GM20431 (cell line): ENCODE data around the gene HOXC9.
"Not testable (repeated sequence)": the region's sequence is repeated elsewhere in the genome, so short reads cannot be mapped to it uniquely, and the experiment has no call there.

Experiments
- in situ Hi-C: fragments of 300-500 bp; cut with MseI, MboI; formaldehyde crosslinking; loops from one replicate; pipeline ENCODE4 v1.15.0; 2020; ENCODE audit warnings: low sequenced_read_pairs; ENCODE audit not compliant: unreplicated experiment

Gene HOXC9

GRCh38 chr12:54032086-54032619 is 32.2 kb downstream of the HOXC9 start:
- in situ Hi-C loops = loop anchor here (10.0 kb wide), 1 partner anchor 163 kb away; no protein-coding TSS in a partner anchor

DNA sequence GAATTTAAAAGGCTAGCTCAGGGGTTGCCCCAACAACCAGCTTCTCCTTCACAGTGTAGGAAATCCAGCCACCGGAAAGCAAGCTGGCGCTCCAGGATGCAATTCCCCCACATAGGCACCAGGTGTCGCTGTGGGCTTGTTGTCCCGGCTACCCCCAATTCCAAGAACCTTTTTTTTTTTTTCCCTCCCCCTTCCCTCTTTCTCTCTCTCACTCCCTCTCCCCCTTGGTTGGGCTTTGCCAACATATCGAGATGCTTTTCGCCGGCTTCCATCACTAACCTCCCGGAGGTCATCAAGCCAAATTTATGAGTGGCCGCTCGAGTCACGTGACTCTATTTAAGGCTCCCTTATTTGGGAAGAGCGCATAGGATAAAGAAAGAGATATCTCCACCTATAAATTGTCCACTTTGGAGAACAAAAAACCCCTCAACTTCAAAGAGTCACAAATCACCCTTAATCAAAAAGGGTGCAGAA is 32.7 kb downstream of the HOXC9 start, which contains the start of gene HOXC5:
HOXC5 (plus strand) TSS at position 424 of the 474 bp plus-strand sequence. CDS start 73 bp downstream, outside the sequence.
- in situ Hi-C loops = loop anchor here (10.0 kb wide), 1 partner anchor 162 kb away; no protein-coding TSS in a partner anchor

DNA sequence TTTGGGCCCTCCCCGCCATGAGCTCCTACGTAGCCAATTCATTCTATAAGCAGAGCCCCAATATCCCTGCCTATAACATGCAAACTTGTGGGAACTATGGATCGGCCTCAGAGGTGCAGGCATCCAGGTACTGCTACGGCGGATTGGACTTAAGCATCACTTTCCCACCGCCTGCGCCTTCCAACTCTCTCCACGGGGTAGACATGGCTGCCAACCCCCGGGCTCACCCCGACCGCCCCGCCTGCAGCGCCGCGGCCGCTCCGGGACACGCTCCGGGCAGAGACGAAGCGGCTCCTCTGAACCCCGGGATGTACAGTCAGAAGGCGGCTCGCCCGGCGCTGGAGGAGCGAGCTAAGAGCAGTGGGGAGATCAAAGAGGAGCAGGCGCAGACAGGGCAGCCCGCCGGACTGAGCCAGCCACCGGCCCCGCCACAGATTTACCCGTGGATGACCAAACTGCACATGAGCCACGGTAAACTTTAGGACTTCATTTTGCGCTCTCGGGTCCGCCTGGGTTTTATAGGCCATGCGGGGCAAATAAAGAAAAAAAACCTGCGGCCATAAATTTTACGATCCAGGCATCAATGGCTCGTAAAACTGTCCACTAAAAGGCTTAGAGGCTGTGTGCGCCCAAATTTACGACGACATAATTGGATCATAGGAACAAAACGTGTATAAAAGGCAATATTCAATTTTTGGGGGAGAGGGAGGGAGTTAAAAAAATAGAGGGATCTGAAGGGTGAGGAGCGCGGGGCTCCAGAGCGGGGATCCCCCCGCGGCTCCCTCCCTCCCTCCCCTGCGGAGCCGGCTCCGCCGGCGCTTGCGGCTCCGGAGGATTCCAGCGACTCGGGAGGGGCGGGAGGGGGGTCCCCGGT is 33.4 kb downstream of the HOXC9 start:
- in situ Hi-C loops = loop anchor here (10.0 kb wide), 1 partner anchor 161 kb away; no protein-coding TSS in a partner anchor

DNA sequence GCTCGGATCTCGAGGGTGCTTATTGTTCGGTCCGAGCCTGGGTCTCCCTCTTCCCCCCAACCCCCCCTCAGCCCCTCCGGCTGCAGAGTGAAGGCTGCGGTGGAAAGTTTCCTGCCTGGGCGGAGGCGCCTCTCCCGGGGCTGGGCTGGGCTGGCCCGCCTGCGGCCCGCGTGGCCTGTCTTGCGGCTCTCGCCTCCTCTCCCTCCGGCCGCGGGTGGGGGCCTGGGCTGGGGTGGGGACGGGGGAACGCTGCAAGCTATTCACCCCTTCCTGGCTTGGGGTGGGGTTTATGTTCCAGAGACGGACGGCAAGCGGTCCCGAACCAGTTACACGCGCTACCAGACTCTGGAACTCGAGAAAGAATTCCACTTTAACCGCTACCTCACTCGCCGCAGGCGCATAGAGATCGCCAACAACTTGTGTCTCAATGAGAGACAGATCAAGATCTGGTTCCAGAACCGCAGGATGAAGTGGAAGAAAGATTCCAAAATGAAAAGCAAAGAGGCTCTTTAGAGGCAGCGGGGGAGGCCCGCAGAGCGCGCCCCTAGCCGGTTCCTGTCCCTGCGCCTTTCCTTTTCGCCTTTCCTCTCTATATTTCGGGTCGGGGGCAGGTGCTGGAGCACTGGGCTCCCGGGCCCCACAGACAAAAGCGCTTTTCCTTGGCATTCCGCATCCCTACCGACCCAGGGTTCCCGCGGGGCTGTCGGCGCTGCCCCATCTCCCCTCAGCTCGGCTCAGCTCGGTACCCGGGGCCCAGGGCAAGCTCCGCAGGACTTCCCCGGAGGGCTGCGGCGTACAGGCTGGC is 34.2 kb downstream of the HOXC9 start:
- in situ Hi-C loops = loop anchor here (10.0 kb wide), 1 partner anchor 161 kb away; no protein-coding TSS in a partner anchor

GRCh38 chr12:54034785-54035310 is 34.9 kb downstream of the HOXC9 start:
- in situ Hi-C loops = loop anchor here (10.0 kb wide), 1 partner anchor 160 kb away; no protein-coding TSS in a partner anchor

DNA sequence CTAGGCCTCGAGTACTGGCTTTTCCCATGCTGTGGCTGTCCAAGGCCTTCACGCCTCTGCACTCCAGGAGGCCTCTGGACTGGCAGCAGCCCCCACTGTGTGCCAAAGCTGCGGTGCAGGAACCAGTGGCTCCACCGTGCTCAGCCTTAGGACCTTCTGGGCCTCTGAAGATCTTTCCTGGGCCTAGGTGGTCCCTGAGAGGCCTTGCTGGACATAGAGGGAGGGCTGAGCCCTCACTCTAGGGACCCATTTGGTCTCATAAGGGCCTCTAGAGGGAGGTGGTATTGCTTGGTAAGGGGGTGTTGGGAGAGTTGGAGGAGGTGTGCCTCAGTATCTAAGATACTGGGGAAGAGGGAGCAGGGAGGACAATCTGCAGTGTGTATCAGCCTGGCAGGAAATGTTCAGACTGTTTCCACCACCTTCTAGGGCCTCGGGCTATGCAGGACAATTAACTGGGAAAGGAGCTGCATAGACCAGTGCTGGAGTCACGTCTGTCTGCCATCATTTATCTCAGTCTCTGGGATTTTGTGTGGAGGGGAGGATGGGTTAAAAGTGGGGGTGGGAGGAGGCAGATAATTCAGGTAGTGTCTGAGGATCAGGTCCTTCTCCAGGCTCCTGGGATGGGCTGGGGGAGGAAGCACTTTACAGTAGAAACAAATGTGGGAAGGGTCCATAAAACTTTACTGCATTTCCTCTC is 35.8 kb downstream of the HOXC9 start:
- in situ Hi-C loops = loop anchor here (10.0 kb wide), 1 partner anchor 159 kb away; no protein-coding TSS in a partner anchor

DNA sequence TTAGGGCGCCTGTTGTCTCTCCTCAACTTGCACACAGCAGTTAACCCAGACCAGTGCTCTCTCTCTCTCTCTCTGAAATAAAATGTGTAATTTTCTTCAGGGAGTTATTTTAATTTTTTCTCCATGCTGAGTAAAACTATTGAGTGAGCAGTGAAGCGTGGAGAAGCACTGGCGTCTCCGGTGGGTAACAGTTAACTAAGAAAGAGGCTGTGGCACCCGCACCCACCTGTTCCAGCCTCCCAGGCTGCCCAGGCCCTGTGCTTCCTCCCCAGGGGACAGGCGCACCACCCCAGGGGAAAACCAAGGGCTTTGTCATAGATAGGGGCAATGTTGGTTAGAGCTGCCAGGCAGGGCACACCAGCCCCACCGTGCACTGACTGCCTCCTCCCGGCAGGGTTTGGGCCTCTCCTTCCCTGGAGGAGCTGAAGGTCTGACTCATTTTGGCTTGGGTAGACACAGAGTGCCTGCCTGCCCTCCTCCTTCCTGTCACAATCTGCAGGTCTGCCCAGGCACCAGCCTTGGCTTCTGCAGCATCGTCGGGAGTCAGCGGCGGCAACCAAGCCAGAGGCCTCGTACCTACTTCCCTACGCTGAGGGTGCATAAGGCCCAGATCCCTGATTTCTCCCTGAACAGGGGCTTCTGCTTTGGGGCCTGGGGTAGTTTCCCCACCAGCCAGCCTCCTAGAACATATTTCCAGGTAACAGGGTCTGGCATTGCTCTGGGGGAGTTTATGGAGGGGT is 36.8 kb downstream of the HOXC9 start:
- in situ Hi-C loops = loop anchor here (10.0 kb wide), 1 partner anchor 158 kb away; no protein-coding TSS in a partner anchor

DNA sequence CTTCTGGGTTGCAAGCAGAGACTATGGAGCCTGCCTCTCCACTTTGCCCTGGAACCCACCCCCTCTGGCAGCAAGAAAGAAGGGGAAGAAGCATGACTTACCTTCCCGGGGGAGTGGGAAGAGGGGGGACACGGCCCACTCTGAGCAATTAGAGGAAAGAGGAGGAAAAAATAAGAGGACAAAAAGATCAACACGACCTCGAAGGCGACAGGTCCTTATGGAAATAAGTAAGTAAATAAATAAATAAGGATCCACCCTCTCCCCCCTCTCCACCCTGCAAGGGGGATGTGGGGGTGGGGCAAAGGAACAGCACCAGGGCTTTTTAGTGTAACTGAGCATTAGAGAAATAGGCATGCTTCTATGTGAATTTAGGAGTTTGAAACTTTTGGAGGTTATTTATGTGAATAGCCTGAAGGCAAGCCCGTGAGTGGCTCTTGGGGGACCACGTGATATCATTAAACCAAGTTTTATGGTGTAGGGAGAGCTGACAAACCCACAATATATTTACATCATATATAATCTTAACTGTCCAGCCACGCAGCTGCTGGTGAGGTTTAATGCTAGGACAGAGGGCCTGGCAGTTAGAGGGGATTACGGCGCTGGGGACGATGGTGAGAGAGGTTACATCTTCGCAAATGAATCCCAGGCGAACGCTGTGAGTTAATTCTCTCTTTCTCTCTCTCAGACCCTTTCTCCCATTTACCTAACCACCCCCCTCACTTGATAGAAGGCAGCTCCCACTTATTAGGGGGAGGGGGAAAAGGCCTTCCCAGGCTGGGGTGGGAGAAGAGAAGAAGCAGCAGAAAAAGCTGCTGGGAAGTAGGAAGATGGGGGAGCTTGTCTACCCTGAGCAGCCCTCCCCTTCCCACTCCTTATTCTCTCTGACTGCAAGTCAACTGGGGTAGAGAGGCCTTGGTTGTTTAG is 37.7 kb downstream of the HOXC9 start:
- in situ Hi-C loops = loop anchor here (10.0 kb wide), 1 partner anchor 157 kb away; no protein-coding TSS in a partner anchor

DNA sequence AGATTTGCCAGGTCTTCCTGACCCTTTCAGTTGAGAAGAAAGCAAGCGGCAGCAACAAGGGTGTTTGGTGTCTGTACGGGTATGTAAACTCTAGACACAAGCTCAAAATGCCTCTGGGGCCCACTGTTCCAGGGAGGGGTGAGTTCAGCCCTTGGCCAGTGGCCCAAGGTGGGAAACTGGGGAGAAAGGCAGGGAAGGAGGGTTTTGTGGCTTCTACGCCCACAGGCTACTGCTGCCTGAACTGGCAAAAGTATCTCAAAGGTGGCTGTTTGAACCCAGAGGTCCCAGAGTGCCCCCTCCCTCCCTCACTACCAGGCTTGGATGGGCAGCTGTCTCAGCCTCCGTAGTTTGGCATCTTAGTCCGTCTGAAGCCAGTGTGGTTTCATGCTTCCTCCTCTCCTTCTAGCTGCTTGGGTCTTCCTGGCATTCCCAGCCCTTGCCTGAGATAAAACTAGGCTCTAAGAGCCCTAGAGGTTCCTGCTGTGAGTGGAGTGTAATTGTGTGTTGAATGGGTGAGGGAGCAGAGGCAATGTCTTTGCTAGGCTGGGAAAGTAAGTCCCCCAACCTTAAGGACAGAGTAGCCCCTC is 38.4 kb downstream of the HOXC9 start:
- in situ Hi-C loops = loop anchor here (10.0 kb wide), 1 partner anchor 156 kb away; no protein-coding TSS in a partner anchor

DNA sequence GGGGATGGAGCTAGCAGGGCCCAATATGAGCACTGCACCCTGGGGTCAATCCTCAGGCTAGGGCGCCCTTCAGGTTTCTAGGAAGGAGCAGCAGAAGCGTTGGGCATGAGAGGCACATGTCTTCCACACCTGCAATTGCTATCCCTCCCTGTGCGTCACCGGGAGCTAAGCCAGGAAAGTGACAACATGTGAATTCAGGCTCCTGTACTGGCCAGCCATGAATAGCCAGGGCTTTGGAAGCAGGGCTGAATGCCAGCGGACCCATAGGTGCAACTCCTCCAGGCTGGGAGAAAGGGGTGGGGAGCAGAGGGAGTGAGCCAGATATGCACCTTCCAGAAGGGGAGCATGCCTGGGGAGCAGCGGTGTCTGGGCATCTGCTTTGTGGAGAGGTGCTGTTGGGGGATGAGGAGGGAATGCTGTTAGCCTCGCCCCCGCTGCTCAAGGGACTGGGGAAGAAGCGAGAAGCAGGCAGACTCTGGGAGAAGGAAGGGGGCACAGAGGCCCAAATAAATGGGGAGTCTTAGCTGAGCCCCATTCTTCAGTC is 39.0 kb downstream of the HOXC9 start:
- in situ Hi-C loops = loop anchor here (10.0 kb wide), 1 partner anchor 156 kb away; no protein-coding TSS in a partner anchor

DNA sequence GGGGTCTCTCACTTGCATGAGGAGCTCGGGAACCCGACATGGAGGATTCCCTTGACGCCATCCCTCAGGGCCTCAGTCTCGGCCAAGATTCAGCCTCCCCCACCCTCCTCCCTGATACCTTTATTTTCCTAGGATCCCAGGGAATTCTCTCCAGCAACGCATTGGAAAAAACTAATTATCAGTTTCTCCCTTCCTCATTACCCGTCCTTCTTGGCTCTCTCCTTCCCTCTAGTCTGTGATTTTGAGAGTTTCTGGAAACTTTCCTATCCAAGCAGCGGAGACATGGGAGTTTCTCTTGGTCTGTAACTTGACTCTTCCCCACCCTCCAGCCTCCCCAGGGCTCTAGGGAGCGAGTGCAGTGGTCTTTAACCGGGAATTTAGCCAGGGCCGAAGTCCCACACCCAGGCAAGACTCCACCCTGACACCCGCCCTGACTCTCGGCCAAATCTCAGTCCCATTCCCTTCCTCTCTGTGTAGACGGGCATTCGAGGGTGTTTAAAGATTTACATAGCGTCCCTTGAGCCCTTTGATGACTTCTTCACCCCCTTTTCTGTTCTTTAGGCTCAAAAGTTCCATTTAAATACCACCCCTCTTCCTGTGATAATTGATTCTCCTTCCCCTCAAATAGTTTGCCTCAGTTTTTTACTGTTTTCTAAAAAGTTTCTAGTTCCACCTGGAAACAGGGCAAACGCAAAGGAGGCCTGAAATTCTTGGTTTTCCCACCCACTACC is 39.6 kb downstream of the HOXC9 start:
- in situ Hi-C loops = loop anchor here (10.0 kb wide), 1 partner anchor 155 kb away; no protein-coding TSS in a partner anchor

- in situ Hi-C loops = no loop called here
These were observed 40.2 kb downstream of the HOXC9 start for GRCh38 chr12:54040148-54040494.

DNA sequence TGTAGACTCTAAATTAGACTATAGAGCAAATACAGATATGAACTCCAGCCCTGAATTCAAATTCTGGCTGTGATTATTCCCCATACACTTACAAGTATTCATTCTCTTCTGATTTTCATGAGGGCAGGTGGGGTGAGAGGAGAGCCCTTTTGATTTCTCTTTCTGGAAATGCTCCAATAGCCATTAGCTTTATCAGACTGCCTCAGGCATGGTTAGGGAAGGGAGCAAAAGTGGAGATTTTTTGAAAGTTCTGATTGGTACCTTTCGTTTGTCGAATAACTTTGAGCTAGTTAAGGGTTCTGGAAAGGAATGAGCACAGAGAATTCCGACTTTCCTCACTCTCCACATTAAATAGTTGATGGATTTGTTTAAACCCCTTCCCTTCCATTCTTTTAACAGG is 40.7 kb downstream of the HOXC9 start:
- in situ Hi-C loops = no loop called here

DNA sequence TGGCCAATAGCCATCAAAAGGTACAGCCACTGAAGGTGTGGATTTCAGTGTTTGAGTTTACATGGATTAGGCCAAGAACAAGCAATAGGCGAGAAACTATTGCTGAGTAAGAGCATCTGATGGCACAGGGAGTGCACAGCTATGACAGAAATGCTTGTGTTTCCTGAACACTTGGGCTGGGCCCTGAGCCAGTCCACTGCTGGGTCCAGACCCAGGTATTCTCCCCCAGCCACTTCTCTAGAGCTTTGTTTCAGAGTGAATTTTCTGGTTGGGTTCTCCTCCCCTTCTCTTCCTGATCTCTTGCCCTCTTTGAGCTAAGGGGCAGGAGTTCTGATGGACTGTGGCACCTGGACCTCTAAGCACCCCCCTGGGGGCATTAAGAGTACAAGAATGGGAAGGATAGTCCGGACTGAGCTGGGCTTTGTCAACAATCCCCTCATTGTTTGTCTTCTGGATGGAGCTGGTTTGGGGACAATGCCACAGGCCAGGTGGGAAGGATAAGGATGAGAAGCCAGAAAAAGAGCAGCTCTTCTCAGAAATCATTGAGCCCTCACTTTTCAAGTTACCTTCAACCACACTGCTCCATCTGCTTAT is 41.2 kb downstream of the HOXC9 start:
- in situ Hi-C loops = no loop called here

DNA sequence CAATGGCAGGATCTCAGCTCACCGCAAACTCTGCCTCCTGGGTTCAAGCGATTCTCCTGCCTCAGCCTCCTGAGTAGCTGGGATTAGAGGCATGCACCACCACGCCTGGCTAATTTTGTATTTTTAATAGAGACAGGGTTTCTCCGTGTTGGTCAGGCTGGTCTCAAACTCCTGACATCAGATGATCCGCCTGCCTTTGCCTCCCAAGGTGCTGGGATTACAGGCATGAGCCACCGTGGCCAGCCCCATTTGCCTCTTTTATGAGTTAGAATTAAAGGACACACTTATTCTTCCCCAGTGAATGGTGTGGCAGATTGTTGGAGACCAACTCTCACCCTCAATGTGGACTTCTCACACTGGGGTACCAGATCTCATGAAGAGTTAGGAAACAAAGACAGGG is 42.1 kb downstream of the HOXC9 start:
- in situ Hi-C loops = not testable (repeated sequence)
